GM21717 (cell line): Measurements from ENCODE around the gene TWIST1.

Experiments
- ATAC-seq: cut with Tn5 transposase; IDR thresholded peaks from one replicate; pipeline ENCODE4 v1.9.1; 2021; ENCODE audit warnings: mild to moderate bottlenecking, moderate library complexity; ENCODE audit not compliant: unreplicated experiment

The TWIST1 gene

GRCh38 chr7:19117091-19117869 lies at the start of gene TWIST1:
TSS of gene TWIST1 (minus strand) at chr7:19117636. CDS start at chr7:19117321, 315 bp downstream.
- ATAC-seq = no peak

GRCh38 chr7:19161671-19162070 lies 44.2 kb upstream of the TWIST1 start:
- ATAC-seq = no peak

GRCh38 chr7:19146699-19147098 lies 29.3 kb upstream of the TWIST1 start:
- ATAC-seq = no peak

- no peak for ATAC-seq
These were observed 28.1 kb upstream of the TWIST1 start for GRCh38 chr7:19145434-19146115.

- ATAC-seq = no peak
These were observed 27.4 kb upstream of the TWIST1 start, which contains the start of gene FERD3L for GRCh38 chr7:19144661-19145433. TSS of gene FERD3L (minus strand) at chr7:19145421. CDS start at chr7:19145362, 59 bp downstream.

GRCh38 chr7:19143881-19144574 lies 26.6 kb upstream of the TWIST1 start:
- ATAC-seq = no peak

GRCh38 chr7:19139706-19140327 lies 22.4 kb upstream of the TWIST1 start:
- no peak for ATAC-seq

- no peak for ATAC-seq
These were observed 16.4 kb upstream of the TWIST1 start for GRCh38 chr7:19133886-19134285.

- ATAC-seq = no peak
These were observed 16.0 kb upstream of the TWIST1 start for GRCh38 chr7:19133390-19133789.

- ATAC-seq = no peak
These were observed 11.4 kb upstream of the TWIST1 start for GRCh38 chr7:19128856-19129255.

GRCh38 chr7:19121977-19122588 lies 4.6 kb upstream of the TWIST1 start:
- no peak for ATAC-seq

- no peak for ATAC-seq
These were observed 2.5 kb upstream of the TWIST1 start for GRCh38 chr7:19119870-19120486.

GRCh38 chr7:19119372-19119771 lies 1.9 kb upstream of the TWIST1 start:
- no peak for ATAC-seq

GRCh38 chr7:19118636-19119371 lies 1.4 kb upstream of the TWIST1 start:
- no peak for ATAC-seq

GRCh38 chr7:19117870-19118608 lies 603 bp upstream of the TWIST1 start:
- no peak for ATAC-seq

- no peak for ATAC-seq
These were observed 1.0 kb downstream of the TWIST1 start for GRCh38 chr7:19116121-19117090.

GRCh38 chr7:19114551-19114855 lies 2.9 kb downstream of the TWIST1 start:
- no peak for ATAC-seq
